Esophagus squamous epithelium (tissue), 4 donors: ENCODE data around the gene PLA2G2C.

Source experiments
- POLR2A ChIP-seq, 4 donors: fragments of 450-650 bp; IDR thresholded peaks; one replicate each; pipeline ENCODE4 v1.6.1; 2017; ENCODE audit warnings: antibody characterized with exemption in 4 of 4, mild to moderate bottlenecking in 4 of 4, moderate library complexity in 3 of 4
- TF ChIP-seq, protein P1 (sequence below), 6 experiments: fragments of 450-650 bp in 4 of 6; fragments of 200-600 bp in 2 of 6; sonication (generic) in 2 of 6; IDR thresholded peaks; one replicate each; pipeline ENCODE4 v1.5.1; 2016 to 2019; ENCODE audit warnings: antibody characterized with exemption in 6 of 6, mild to moderate bottlenecking in 4 of 6, moderate library complexity in 4 of 6

DNA sequence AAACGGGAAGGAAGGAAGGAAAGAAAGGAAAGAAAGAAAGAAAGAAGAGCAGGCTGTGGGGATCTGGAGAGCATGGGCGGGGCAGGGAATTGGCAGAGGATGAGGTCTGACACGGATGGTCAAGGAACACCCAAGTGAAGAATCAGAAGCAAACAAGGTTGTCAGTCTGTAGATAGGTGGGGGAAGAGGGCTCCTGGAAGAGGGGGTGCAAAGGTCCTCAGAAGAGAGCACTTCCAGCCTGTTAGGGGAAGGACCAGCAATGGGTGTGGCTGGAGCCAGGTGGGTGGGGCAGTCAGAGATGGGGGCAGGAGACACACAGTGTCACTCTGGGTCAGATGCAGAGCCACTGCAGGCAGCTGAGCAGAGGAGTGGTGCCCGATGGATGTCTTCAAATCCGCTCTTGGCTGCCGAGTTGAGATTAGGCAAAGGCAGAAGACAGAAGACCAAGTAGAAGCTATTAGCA is 11.0 kb upstream of the PLA2G2C start:
- TF ChIP-seq, protein P1, sequence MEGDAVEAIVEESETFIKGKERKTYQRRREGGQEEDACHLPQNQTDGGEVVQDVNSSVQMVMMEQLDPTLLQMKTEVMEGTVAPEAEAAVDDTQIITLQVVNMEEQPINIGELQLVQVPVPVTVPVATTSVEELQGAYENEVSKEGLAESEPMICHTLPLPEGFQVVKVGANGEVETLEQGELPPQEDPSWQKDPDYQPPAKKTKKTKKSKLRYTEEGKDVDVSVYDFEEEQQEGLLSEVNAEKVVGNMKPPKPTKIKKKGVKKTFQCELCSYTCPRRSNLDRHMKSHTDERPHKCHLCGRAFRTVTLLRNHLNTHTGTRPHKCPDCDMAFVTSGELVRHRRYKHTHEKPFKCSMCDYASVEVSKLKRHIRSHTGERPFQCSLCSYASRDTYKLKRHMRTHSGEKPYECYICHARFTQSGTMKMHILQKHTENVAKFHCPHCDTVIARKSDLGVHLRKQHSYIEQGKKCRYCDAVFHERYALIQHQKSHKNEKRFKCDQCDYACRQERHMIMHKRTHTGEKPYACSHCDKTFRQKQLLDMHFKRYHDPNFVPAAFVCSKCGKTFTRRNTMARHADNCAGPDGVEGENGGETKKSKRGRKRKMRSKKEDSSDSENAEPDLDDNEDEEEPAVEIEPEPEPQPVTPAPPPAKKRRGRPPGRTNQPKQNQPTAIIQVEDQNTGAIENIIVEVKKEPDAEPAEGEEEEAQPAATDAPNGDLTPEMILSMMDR (IDR thresholded peaks at IDR 0.05), result no peak
- TF ChIP-seq POLR2A (IDR thresholded peaks at IDR 0.05), result no peak
